Measurements from ENCODE around the gene SLC35G4. TPM values are rescaled to one million over a fixed set of nuclear protein-coding genes. Genes with fewer than 3 reads are reported as not detected.
A peak's percentile ranks its signal among the peaks of the same experiment; 100 is the strongest.
"Not testable (repeated sequence)": the region's sequence is repeated elsewhere in the genome, so short reads cannot be mapped to it uniquely, and the experiment has no call there.

SLC35G4 gene
- total RNA-seq, 1 donor from 2014 or later: not detected

GRCh38 chr18:11614042-11614441 lies 4.6 kb downstream of the SLC35G4 start:
- not testable (repeated sequence) for DNase-seq

- not testable (repeated sequence) for DNase-seq
Observed at GRCh38 chr18:11614981-11615380, 5.6 kb downstream of the SLC35G4 start.

GRCh38 chr18:11647310-11647709 lies 37.9 kb downstream of the SLC35G4 start:
- not testable (repeated sequence) for DNase-seq

- DNase-seq: not testable (repeated sequence)
Observed at GRCh38 chr18:11647804-11648203, 38.4 kb downstream of the SLC35G4 start.

GRCh38 chr18:11649839-11650238 lies 40.4 kb downstream of the SLC35G4 start:
- DNase-seq: no peak

- DNase-seq: no peak
Observed at GRCh38 chr18:11651899-11652298, 42.5 kb downstream of the SLC35G4 start.

GRCh38 chr18:11653521-11653920 lies 44.1 kb downstream of the SLC35G4 start:
- no peak for DNase-seq

GRCh38 chr18:11654736-11655605 lies 45.6 kb downstream of the SLC35G4 start:
- DNase-seq: no peak

GRCh38 chr18:11655606-11655932 lies 46.2 kb downstream of the SLC35G4 start:
- DNase-seq: peak; percentile 21

- no peak for DNase-seq
Observed at GRCh38 chr18:11657152-11657551, 47.8 kb downstream of the SLC35G4 start.

- no peak for DNase-seq
Observed at GRCh38 chr18:11657554-11657953, 48.2 kb downstream of the SLC35G4 start.

GRCh38 chr18:11658019-11658418 lies 48.6 kb downstream of the SLC35G4 start:
- DNase-seq: no peak

- no peak for DNase-seq
Observed at GRCh38 chr18:11658989-11659388, 49.6 kb downstream of the SLC35G4 start.

Small RNA genes lying within 50 kb of the gene (small RNA-seq; reads per million reads assigned to genes)
- not detected for gene AP001120.4 (ENCODE audit: low replicate concordance)

Other genes starting within 250 kb of the SLC35G4 start
- gene GNAL, start 79.7 kb downstream of the SLC35G4 start, total RNA-seq: 4.1 TPM
- 44.3 TPM for gene CHMP1B, start 241.8 kb downstream of the SLC35G4 start, total RNA-seq

Measured in skin of body (tissue), 3 donors.